Measurements from ENCODE around the gene OR6J1.

GRCh38 chr14:22599349-22599748, 44.8 kb downstream of the OR6J1 start:
- TF ChIP-seq CTCF (IDR thresholded peaks at IDR 0.05): no peak
- TF ChIP-seq POLR2A (IDR thresholded peaks at IDR 0.05): no peak
- TF ChIP-seq POLR2AphosphoS5 (IDR thresholded peaks at IDR 0.05): no peak
